OCI-LY1 (cell line): ENCODE measurements around the gene DHH.

ENCODE experiments used
- H2AFZ ChIP-seq: fragments of 200-600 bp; sonication (generic), shearing (Covaris generic); 2 replicates; pipeline ENCODE4 v1.6.0; 2014; ENCODE audit warnings: antibody characterized with exemption, mild to moderate bottlenecking, low read length
- H3F3A ChIP-seq: fragments of 200-600 bp; sonication (generic), shearing (Covaris generic); 2 replicates; pipeline ENCODE4 v1.6.0; 2014; ENCODE audit warnings: mild to moderate bottlenecking, antibody characterized with exemption, low read length, moderate library complexity; ENCODE audit not compliant: insufficient read depth
- H3K27ac ChIP-seq: fragments of 200-600 bp; sonication (generic); 2 replicates; pipeline ENCODE4 v1.5.1; 2014; ENCODE audit warnings: low read length, mixed run types, mild to moderate bottlenecking, low read depth; ENCODE audit not compliant: poor library complexity, severe bottlenecking
- H3K27me3 ChIP-seq: fragments of 200-600 bp; sonication (generic); 2 replicates; pipeline ENCODE4 v1.6.0; 2014; ENCODE audit warnings: antibody characterized with exemption, mild to moderate bottlenecking, low read length, moderate library complexity; ENCODE audit not compliant: insufficient read depth
- H3K36me3 ChIP-seq: fragments of 200-600 bp; sonication (generic); 2 replicates; pipeline ENCODE4 v1.6.1; 2014; ENCODE audit warnings: mild to moderate bottlenecking, antibody characterized with exemption, low read length, moderate library complexity, mixed read lengths; ENCODE audit not compliant: insufficient read depth
- H3K4me1 ChIP-seq: fragments of 200-600 bp; sonication (generic); 2 replicates; pipeline ENCODE4 v1.5.1; 2014; ENCODE audit warnings: mild to moderate bottlenecking, low read length, moderate library complexity; ENCODE audit not compliant: insufficient read depth, severe bottlenecking
- H3K4me2 ChIP-seq: fragments of 200-600 bp; sonication (generic), shearing (Covaris generic); 2 replicates; pipeline ENCODE4 v1.6.1; 2014; ENCODE audit warnings: low read length
- H3K4me3 ChIP-seq: fragments of 200-600 bp; sonication (generic); 2 replicates; pipeline ENCODE4 v1.5.1; 2014; ENCODE audit warnings: low read length, low read depth, mild to moderate bottlenecking, mixed read lengths; ENCODE audit not compliant: poor library complexity, severe bottlenecking
- H3K79me2 ChIP-seq: fragments of 200-600 bp; shearing (Covaris generic); 2 replicates; pipeline ENCODE4 v1.6.1; 2016; ENCODE audit warnings: mixed run types, low read length, mixed read lengths; ENCODE audit not compliant: insufficient read depth
- H3K9ac ChIP-seq: fragments of 200-600 bp; sonication (generic), shearing (Covaris generic); 2 replicates; pipeline ENCODE4 v1.6.1; 2014; ENCODE audit warnings: mild to moderate bottlenecking, low read length, mixed read lengths
- H3K9me2 ChIP-seq: fragments of 200-600 bp; sonication (generic), shearing (Covaris generic); 2 replicates; pipeline ENCODE4 v1.6.1; 2014; ENCODE audit warnings: low read depth, mild to moderate bottlenecking, low read length, mixed read lengths
- H3K9me3 ChIP-seq: fragments of 200-600 bp; shearing (Covaris generic); 2 replicates; pipeline ENCODE4 v1.6.1; 2014; ENCODE audit warnings: low read length, mixed read lengths
- H4K20me1 ChIP-seq: fragments of 200-600 bp; sonication (generic), shearing (Covaris generic); 2 replicates; pipeline ENCODE4 v1.6.0; 2016; ENCODE audit warnings: mild to moderate bottlenecking, low read length; ENCODE audit not compliant: insufficient read depth
- CTCF ChIP-seq: fragments of 200-600 bp; sonication (generic), shearing (Covaris generic); IDR thresholded peaks from 2 replicates; pipeline ENCODE4 v1.5.1; 2017; ENCODE audit warnings: mild to moderate bottlenecking, antibody characterized with exemption, low read length, moderate library complexity, mixed read lengths
- EZH2 ChIP-seq: fragments of 200-600 bp; sonication (generic), shearing (Covaris generic); IDR thresholded peaks from 2 replicates; pipeline ENCODE4 v1.8.0; 2017; ENCODE audit warnings: borderline replicate concordance, mixed run types, mild to moderate bottlenecking, antibody characterized with exemption, low read length, moderate library complexity, mixed read lengths

The DHH gene

GRCh38 chr12:49092086-49092815, 2.4 kb downstream of the DHH start:
- Histone ChIP-seq H2AFZ (no peak overlapping the region), H3K9me3 (no peaks in the 10 kb centered on the region), H4K20me1 (no peaks in the 10 kb centered on the region), H3K27me3 (no peaks in the 10 kb centered on the region; the same call in none of the 2 replicates), H3K9ac (no peak overlapping the region), H3K27ac (no peak overlapping the region), H3K4me3 (no peak overlapping the region), H3K4me2 (no peak overlapping the region), H3K9me2 (no peaks in the 10 kb centered on the region), H3F3A (no peaks in the 10 kb centered on the region), H3K36me3 (peaks cover 11% of the 10 kb centered on the region), H3K4me1 (peaks cover 27% of the 10 kb centered on the region), H3K79me2 (no peaks in the 10 kb centered on the region)
- TF ChIP-seq EZH2 (no peak), CTCF (peak; percentile 33; the same call in 1 of the 2 replicates)

GRCh38 chr12:49091836-49092085, 2.8 kb downstream of the DHH start:
- Histone ChIP-seq H3K79me2 (no peaks in the 10 kb centered on the region), H3K4me1 (peaks cover 27% of the 10 kb centered on the region), H3K36me3 (peaks cover 6% of the 10 kb centered on the region; the same call in 1 of the 2 replicates), H2AFZ (no peak overlapping the region), H3K27ac (no peak overlapping the region), H3F3A (no peaks in the 10 kb centered on the region), H3K27me3 (no peaks in the 10 kb centered on the region; the same call in none of the 2 replicates), H3K4me2 (no peak overlapping the region), H3K9me2 (no peaks in the 10 kb centered on the region), H3K9ac (no peak overlapping the region), H3K9me3 (no peaks in the 10 kb centered on the region), H4K20me1 (no peaks in the 10 kb centered on the region), H3K4me3 (no peak overlapping the region)
- TF ChIP-seq CTCF (no peak), EZH2 (no peak)

GRCh38 chr12:49091056-49091835, 3.4 kb downstream of the DHH start:
- no peaks in the 10 kb centered on the region for H3K79me2 ChIP-seq
- H3K9me2 ChIP-seq: no peaks in the 10 kb centered on the region
- TF ChIP-seq EZH2 (no peak), CTCF (no peak)
- peaks cover 27% of the 10 kb centered on the region for H3K4me1 ChIP-seq
- peaks cover under 1% of the 10 kb centered on the region; the same call in 1 of the 2 replicates for H3K36me3 ChIP-seq
- H3K27ac ChIP-seq: no peak overlapping the region
- H3F3A ChIP-seq: no peaks in the 10 kb centered on the region
- no peak overlapping the region for H3K9ac ChIP-seq
- no peaks in the 10 kb centered on the region for H3K9me3 ChIP-seq
- no peak overlapping the region for H2AFZ ChIP-seq
- H3K27me3 ChIP-seq: no peaks in the 10 kb centered on the region; the same call in none of the 2 replicates
- no peak overlapping the region for H3K4me2 ChIP-seq
- no peak overlapping the region for H3K4me3 ChIP-seq
- no peaks in the 10 kb centered on the region for H4K20me1 ChIP-seq
